GM19328 (cell line): ENCODE data around the gene TTI1.
"Not testable (repeated sequence)": the region's sequence is repeated elsewhere in the genome, so short reads cannot be mapped to it uniquely, and the experiment has no call there.

Experiments
- ATAC-seq: cut with Tn5 transposase; IDR thresholded peaks from one replicate; pipeline ENCODE4 v1.9.1; 2021; ENCODE audit warnings: mild to moderate bottlenecking, moderate library complexity; ENCODE audit not compliant: unreplicated experiment

Gene TTI1

GRCh38 chr20:37970856-37971245 lies 62.4 kb downstream of the TTI1 start:
- ATAC-seq: no peak

GRCh38 chr20:37969949-37970855 lies 63.1 kb downstream of the TTI1 start:
- no peak for ATAC-seq

GRCh38 chr20:37968841-37969401 lies 64.3 kb downstream of the TTI1 start:
- no peak for ATAC-seq

GRCh38 chr20:37963483-37963882 lies 69.8 kb downstream of the TTI1 start:
- not testable (repeated sequence) for ATAC-seq

GRCh38 chr20:37961066-37961465 lies 72.2 kb downstream of the TTI1 start:
- ATAC-seq: no peak

GRCh38 chr20:37958856-37959520 lies 74.3 kb downstream of the TTI1 start:
- no peak for ATAC-seq

- no peak for ATAC-seq
Observed at GRCh38 chr20:37956107-37956585, 77.1 kb downstream of the TTI1 start.

- ATAC-seq: no peak
Observed at GRCh38 chr20:37955511-37955910, 77.7 kb downstream of the TTI1 start.

- ATAC-seq: no peak
Observed at GRCh38 chr20:37954626-37955025, 78.6 kb downstream of the TTI1 start.

- ATAC-seq: no peak
Observed at GRCh38 chr20:37954190-37954589, 79.1 kb downstream of the TTI1 start.

GRCh38 chr20:37948956-37949355 lies 84.3 kb downstream of the TTI1 start:
- no peak for ATAC-seq

- ATAC-seq: no peak
Observed at GRCh38 chr20:37947943-37948342, 85.3 kb downstream of the TTI1 start.

- ATAC-seq: no peak
Observed at GRCh38 chr20:37946946-37947345, 86.3 kb downstream of the TTI1 start.

- ATAC-seq: no peak
Observed at GRCh38 chr20:37945091-37945547, 88.1 kb downstream of the TTI1 start.

- ATAC-seq: no peak
Observed at GRCh38 chr20:37944456-37944981, 88.7 kb downstream of the TTI1 start.

GRCh38 chr20:37943501-37944455 lies 89.5 kb downstream of the TTI1 start:
- no peak for ATAC-seq

- ATAC-seq: no peak
Observed at GRCh38 chr20:37943033-37943432, 90.2 kb downstream of the TTI1 start.

- no peak for ATAC-seq
Observed at GRCh38 chr20:37941992-37942391, 91.3 kb downstream of the TTI1 start.

- no peak for ATAC-seq
Observed at GRCh38 chr20:37941332-37941731, 91.9 kb downstream of the TTI1 start.

- no peak for ATAC-seq
Observed at GRCh38 chr20:37940858-37941257, 92.4 kb downstream of the TTI1 start.
